Measurements from ENCODE around the gene TNRC18.

The TNRC18 gene

DNA sequence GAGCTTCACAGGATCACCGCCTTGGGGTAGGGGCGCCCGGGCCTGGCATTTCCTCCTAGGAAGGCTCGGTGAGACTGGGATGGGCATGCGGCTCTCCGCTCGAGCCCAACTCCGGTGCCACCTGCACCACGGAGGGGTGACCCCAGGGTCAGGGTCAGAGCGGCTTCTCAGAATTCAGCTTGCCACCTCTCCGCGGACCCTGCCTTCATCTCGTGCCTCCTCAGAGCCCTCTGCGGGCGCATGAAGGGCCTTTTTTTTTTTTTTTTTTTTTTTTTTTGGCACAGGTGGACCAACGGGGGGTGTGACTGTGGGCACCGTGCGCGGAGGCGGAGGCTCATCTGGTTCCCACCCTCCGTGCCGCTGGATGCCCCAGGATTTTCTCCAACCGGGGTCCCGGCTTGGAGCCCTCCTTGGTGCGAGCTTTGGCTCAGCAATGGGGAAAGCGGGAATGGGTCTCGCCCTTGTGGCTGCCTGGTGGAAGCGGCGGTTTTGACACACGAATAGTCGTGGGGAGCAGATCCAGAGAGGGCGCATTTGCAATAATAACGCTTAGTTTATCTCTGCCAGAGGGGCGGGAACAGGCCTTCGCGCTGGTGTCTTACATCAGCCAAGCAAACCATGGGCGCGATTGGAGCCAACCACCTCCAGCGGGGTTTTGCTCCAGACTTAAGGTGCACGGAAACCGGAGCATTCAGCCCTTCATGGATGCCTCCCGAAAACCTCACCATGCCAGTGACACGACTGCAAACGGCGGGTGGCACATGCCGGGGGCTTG lies 5.0 kb upstream of the TNRC18 start:
- peak; percentile 90 for DNase-seq

GRCh38 chr7:5426226-5426475 lies 2.5 kb upstream of the TNRC18 start:
- peak; percentile 71 for DNase-seq

DNA sequence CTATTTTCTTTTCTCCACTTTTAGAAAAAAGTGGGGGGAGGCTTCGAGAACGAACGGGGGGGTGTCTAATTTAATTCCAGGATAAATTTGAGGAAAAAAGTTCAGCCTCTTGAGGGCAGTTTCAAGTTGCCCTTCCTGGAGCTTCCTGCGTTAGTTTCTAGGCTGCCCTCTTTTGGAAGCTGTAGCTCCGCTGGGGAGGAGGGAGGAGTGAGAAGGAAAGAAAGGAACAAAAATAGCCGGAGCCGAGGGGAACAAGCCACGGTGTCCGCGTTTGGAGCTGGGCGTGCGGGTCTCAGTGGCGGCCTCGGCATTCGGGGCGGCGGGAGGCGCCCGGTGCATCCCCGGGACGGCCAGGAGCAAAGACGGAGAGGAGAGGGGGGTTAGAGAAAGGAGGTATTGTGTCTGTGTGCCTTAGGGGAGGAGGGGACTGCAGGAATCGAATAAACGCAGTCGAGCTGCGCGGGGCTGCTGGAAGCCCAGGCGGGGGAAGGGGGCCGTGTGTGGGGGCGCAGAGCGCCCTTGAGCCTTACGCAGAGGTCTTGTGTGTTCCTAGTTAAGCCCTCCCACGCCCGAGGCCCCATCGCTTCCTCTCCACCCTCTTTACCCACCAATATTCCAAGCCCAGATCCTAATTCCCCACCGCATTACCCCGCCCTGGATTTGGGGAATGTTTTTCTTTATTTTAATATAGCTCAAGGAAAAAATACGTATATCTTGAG lies 2.0 kb upstream of the TNRC18 start:
- DNase-seq, result peak; percentile 86

- DNase-seq, result peak; percentile 57
Observed at GRCh38 chr7:5424749-5425506, 1.3 kb upstream of the TNRC18 start.

DNA sequence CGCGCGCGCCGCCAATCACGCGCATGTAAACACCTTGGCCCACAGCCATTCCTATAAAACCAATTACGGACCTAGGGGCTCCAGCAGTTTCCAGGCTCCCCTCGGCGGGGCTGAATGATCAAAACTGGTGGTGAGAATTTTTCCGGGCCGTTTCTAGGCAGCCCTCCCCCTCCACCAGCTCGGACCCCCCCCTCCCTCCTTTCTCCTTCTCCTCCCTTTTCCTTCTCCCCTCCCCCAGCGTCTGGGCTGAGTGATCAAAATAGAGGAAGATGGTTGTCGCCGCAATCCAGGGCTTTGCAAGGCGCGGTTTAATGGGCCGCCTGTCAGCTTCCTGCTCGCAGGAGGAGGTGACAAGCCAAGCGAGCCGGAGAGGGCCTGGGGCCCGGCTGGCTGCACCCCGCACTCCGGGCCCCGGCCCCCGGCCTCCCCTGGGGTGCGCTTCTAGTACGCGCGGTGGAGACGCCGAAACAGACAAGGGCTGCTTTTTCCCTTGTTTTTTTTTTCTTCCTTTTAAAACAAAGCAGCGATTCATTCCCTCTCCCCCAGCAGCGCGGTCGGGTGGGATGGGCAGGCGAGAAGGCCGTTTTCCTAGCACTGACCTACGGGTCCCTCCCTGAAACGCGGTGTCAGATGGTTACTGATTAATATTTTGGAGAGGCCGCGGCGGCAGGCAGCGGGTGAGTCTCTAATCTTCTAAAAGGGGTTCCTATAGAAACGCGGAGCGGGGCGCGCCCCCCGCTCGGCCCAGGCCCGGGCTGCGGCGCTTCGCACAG lies 528 bp upstream of the TNRC18 start:
- DNase-seq, result peak; percentile 99

DNA sequence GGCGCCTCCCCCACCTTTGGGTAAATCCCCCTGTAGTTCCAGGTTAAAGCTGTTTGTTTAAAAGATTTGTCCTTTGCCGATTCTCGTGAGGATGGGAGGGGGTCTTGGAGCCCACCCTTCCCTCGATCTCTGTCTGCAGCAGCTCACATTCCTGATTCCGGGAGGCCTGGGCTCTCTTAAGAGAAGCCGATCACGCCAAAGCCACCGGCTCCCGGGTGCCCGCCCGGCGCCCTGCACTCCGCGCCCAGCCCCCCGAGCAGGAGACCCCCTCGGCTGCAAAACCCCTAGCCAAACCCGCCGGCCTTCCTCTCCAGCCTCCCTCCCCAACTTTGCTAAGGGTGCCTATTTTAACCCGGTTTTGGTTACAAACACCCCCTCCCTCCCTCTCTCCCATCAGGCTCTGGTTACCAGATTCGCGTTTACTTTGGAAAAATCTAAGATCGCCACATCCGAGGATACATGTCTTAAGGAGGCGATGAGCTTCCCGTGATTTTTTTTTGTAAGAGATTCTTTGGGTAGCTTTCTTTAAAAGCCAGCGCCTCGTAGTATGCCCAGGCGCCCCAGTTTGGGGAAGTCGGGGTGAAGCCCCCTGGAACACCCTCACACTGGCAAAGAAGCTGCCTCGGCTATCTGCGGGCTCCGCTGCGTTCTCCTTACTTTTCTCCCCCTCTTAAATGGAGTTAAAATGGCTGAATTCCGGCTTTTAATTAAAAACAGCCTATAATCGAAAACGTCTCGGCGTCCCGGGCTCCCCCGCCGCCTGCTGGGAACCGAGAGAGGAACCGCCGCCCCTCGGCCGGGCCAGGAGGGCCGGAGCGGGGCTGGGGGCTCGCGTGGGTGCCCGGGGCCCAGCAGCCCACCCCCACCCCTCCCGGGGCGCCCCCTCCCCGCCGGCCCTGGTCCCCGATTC lies 983 bp downstream of the TNRC18 start:
- DNase-seq, result peak; percentile 43

GRCh38 chr7:5421714-5422395 lies 1.8 kb downstream of the TNRC18 start:
- DNase-seq, result peak; percentile 66

DNA sequence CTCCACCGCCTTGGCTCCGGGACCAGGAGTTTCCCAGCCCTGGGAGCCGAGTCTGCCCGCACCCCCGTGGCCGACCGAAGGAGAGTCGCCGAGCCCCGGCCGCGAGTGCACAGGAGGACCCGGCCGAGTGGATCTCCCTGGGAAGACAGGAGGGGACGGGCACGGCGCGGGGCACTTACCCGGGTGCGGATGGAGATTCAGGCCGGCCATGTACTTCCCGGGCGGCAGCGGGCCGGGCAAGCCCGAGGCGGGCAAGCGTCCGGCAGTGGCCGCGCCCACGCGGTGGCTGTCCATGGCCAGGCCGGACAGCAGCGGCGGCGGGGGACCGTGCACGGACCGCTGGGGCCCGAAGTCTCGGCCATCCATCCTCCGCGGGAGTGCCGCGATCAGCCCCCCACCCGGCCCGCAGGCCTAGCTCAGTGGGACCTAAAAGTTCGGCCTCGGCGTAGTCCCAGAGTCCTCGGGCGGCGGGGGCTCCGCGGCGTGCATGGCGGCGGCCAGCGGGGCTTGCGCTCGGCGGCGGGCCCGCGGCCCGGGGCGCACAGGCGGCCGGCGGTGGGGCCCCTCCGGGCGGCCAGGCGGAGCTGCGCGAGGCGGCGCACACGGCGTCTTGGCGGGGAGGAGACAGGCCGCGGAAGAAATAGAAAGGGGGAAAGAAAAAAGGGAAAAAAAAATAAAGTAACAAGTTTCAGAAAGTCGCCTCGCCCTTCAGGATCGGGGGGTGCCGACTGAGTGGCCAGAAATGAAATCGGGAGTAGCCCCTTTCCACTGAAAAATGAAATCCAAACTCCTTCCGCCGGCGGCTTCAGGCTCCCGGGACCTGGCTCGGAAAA lies 2.5 kb downstream of the TNRC18 start:
- peak; percentile 16 for DNase-seq

DNA sequence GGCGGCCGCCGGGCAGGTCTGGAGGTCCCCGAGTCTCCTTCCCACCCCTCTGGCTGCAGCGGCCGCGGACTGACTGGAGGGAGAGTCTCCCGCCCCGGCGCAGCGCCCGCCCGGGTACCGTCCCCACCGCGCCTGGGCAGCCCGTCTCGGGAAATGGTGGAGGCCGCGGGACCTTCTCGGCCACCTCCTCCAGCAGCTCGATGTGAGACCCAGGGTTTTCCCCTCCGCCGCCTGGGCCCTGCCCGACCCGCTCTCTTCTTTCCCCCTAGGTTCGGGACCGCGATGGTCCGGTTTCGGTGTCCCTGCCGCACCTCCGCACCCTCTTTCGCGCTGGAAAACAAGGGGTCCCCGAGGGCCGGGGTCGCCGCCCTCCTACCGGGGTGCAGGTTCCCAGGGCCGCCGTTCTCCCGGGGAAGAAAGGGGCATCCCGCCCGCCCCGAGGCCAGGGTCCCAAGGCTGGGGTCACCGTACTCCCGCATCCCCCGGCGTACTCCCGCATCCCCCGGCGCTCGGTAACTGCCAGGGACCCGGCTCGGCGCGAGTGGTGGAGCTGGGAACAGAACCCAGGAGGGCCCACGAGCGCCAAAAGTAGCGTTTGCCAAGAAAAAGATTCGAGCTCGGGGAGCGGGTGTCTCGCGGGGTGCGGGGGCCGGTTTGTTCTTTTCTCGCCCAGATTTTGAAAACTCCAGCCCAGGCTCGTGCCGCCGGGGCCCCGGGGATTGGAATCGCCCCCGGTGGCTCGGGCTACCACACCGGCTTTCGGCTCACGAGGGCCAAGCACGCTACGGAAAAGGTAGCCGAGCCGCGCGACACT lies 3.4 kb downstream of the TNRC18 start:
- peak; percentile 17 for DNase-seq

DNA sequence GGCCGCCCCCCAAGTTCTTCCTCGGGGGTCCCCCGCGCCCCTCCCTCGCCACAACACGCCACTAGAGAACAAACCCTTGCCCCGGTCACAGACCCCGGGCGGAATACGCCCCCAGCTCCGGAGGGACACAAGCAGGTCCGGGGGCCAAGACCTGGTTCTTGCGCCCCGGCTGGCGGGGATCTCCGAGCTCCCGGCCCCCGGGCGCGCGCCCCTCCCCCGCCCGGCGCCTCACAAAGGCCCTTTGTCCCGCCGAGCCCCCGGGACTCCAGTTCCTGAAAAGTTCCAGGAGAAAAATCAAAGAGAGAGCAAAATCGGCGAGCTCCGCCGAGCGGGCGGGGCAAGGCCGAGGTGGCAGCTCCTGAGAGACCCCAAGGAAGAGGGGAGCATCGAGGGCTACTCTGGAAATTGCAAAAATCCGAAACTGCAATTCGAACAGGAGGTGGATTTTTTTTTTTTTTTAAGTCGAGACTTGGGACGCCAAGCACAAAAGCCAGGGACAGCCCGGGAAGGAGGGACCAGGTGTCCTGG lies 4.0 kb downstream of the TNRC18 start:
- DNase-seq, result no peak

DNA sequence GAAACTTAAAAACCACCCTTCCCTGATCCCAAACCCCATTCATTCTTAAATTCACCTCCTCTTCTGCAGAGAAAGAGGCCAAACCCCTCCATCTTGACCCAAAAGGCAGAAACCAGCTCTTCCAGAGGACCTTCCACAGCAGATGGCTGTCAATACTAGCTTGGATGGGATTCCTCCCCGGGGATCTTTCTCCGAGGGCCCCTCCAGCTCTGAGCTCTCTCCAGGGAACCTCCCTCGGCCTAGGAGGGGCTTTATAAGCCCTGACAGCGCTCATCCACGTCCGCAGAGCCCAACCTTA lies 5.4 kb downstream of the TNRC18 start:
- DNase-seq, result no peak

GRCh38 chr7:5417106-5418071 lies 6.2 kb downstream of the TNRC18 start:
- DNase-seq, result peak; percentile 49

- no peak for DNase-seq
Observed at GRCh38 chr7:5414916-5415315, 8.7 kb downstream of the TNRC18 start.

- DNase-seq, result no peak
Observed at GRCh38 chr7:5413449-5413786, 10.2 kb downstream of the TNRC18 start.

DNA sequence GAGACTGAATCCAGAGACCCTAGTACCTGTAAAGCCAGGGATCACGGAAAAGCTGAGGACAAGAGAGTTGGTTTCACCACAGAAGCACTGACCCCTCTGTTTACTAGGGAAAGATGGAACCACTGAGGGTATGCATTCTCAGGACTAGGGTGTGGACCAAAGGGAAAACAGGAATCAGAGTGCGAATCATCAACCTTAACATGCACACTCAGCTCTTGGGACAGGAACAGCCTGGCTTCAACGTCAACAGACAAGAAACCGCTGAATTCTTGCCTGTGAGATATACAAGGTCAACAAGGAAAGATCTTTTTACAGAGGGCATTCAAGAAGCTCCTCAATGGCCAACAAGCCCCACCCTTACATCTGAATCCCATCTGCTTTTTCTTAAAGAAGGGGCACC lies 14.9 kb downstream of the TNRC18 start:
- no peak for DNase-seq

GRCh38 chr7:5406957-5407945 lies 16.4 kb downstream of the TNRC18 start:
- no peak for DNase-seq

DNA sequence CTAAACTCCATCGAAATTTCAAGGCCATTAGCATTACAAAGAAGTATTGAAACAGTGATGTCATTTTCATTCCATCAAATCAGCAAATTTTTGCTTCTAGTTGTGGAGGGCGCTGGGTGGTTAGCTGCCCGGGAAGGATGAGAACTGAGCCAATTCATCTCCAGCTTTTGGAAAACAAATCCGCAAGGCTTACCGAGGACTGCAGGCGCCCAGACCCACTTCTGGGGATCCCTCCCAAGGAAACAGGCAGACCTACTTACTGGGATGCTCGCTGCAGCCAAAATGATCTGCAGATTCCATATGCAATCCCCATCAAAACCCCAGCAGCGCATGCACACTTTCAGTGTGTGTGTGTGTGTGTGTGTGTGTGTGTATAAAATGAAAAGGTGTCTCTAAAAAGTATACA lies 19.2 kb downstream of the TNRC18 start:
- no peak for DNase-seq

Data from HCEC 1CT (cell line).